Stomach (tissue), 9 donors: ENCODE measurements around the gene S100A3. TPM values are rescaled to one million over a fixed set of nuclear protein-coding genes. Genes with fewer than 3 reads are reported as not detected.
"Not testable (repeated sequence)": the region's sequence is repeated elsewhere in the genome, so short reads cannot be mapped to it uniquely, and the experiment has no call there.

Experiments used
- DNase-seq, 2 donors: peaks; one replicate each; pipeline versions ENCODE4 v3.0.0 to v3.0.0-alpha.2; 2013 to 2019
- H3K27ac ChIP-seq, 5 donors: fragments of 200-600 bp in 4 of 5; sonication (generic) in 4 of 5; one replicate each; pipeline ENCODE4 v1.5.1; 2013 to 2019; ENCODE audit warnings: mild to moderate bottlenecking in 1 of 5, moderate library complexity in 1 of 5
- H3K27me3 ChIP-seq, 3 donors: fragments of 200-600 bp; sonication (generic); one replicate each; pipeline ENCODE4 v1.5.1; 2017 to 2019; ENCODE audit warnings: mixed run types in 1 of 3
- H3K36me3 ChIP-seq, 4 donors: fragments of 200-600 bp; sonication (generic); 1 replicate in 3 of 4; 2 replicates in 1 of 4; pipeline ENCODE4 v1.5.1; 2016 to 2019
- H3K4me1 ChIP-seq, 4 donors: fragments of 200-600 bp; sonication (generic); one replicate each; pipeline ENCODE4 v1.5.1; 2016 to 2019
- H3K4me3 ChIP-seq, 4 donors: fragments of 200-600 bp; sonication (generic) in 3 of 4; one replicate each; pipeline ENCODE4 v1.5.1; 2016 to 2019; ENCODE audit warnings: mild to moderate bottlenecking in 1 of 4
- H3K9me3 ChIP-seq, 4 donors: fragments of 200-600 bp; sonication (generic); one replicate each; pipeline ENCODE4 v1.5.1; 2016 to 2019
- EP300 ChIP-seq: sonication (generic); formaldehyde crosslinking; IDR thresholded peaks from one replicate; pipeline ENCODE4 v1.6.1; 2017; ENCODE audit warnings: antibody characterized with exemption
- POLR2A ChIP-seq, 4 donors: fragments of 450-650 bp; IDR thresholded peaks; one replicate each; pipeline ENCODE4 v1.6.1; 2016; ENCODE audit warnings: antibody characterized with exemption in 4 of 4, control low read depth in 2 of 4, mild to moderate bottlenecking in 1 of 4, moderate library complexity in 1 of 4
- POLR2AphosphoS5 ChIP-seq, 3 donors: sonication (generic); formaldehyde crosslinking; IDR thresholded peaks; one replicate each; pipeline ENCODE4 v1.6.1; 2016; ENCODE audit warnings: antibody characterized with exemption in 3 of 3
- WGBS, 5 donors: extraction: QIAGEN DNeasy Blood & Tissue Kit in 3 of 5; methylation state at CpG; one replicate each; pipeline versions ENCODE4 v1.1.5 to v1.1.7; 2013 to 2018; 5-methylcytosine and 5-hydroxymethylcytosine counted together
- intact Hi-C: fragments of 100-400 bp; cut with DNase I; formaldehyde crosslinking; loops from one replicate; pipeline ENCODE4 v1.15.1; 2023; ENCODE audit warnings: low total_unique reads
- polyA plus RNA-seq, 3 donors: library from polyadenylated mRNA; stranded (reverse); fragments of 200-250 nt; gene quantifications; one replicate each; pipeline ENCODE4 v1.2.3, GENCODE V29; 2013
- total RNA-seq, 5 donors: library from RNA; depleted of rRNA; stranded (reverse); fragments of >200 nt; gene quantifications; one replicate each; pipeline versions ENCODE4 v1.1.0 to v1.2.3, GENCODE V29; 2014 to 2016
- TF ChIP-seq, protein P1 (sequence below), 7 experiments: fragments of 450-650 bp in 4 of 7; fragments of 200-600 bp in 3 of 7; sonication (generic) in 3 of 7; IDR thresholded peaks; one replicate each; pipeline ENCODE4 v1.5.1; 2016 to 2019; ENCODE audit warnings: antibody characterized with exemption in 7 of 7, control low read depth in 2 of 7, mild to moderate bottlenecking in 1 of 7
- donor health status: healthy with polysubstance abuse.
- donor health status: Bipolar disorder and iron deficiency.
- donor health status: healthy.

S100A3 gene
- total and polyA plus RNA-seq, 8 donors = 2.6 to 15.0 (median 5.4) TPM; not detected in 5

DNA sequence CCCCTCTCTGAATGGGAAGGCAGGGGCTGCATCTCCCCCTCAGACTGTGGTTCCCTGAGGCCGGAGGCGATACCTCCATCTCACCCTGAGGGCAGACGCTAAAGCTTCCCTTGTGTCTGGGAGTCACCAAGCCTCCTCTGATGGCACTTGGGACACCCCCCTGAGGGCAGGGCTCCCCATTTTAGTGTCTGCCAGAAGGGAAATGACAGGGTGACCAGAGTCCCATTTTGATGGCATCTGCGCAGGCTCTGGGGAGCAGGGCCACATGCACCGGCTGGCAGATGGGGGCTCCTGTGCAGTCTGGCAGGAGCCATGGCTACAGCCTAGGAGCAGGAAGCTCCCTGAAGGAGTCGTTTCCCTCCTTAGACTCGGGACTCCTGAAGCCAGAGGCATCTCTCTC, 14.9 kb upstream of the S100A3 start:
- DNase-seq = no peak
- Histone ChIP-seq H3K36me3 (no peaks in the 10 kb centered on the region), H3K27ac (peak overlapping the region in 1 of 5 donors; percentile 30), H3K4me1 (peaks cover 33 to 38% (median 38%) of the 10 kb centered on the region in 4 donors), H3K9me3 (no peaks in the 10 kb centered on the region), H3K4me3 (no peak overlapping the region), H3K27me3 (no peaks in the 10 kb centered on the region)
- no peak for TF ChIP-seq POLR2AphosphoS5 (IDR thresholded peaks at IDR 0.05)
- no peak for TF ChIP-seq POLR2A (IDR thresholded peaks at IDR 0.05)
- TF ChIP-seq, protein P1, sequence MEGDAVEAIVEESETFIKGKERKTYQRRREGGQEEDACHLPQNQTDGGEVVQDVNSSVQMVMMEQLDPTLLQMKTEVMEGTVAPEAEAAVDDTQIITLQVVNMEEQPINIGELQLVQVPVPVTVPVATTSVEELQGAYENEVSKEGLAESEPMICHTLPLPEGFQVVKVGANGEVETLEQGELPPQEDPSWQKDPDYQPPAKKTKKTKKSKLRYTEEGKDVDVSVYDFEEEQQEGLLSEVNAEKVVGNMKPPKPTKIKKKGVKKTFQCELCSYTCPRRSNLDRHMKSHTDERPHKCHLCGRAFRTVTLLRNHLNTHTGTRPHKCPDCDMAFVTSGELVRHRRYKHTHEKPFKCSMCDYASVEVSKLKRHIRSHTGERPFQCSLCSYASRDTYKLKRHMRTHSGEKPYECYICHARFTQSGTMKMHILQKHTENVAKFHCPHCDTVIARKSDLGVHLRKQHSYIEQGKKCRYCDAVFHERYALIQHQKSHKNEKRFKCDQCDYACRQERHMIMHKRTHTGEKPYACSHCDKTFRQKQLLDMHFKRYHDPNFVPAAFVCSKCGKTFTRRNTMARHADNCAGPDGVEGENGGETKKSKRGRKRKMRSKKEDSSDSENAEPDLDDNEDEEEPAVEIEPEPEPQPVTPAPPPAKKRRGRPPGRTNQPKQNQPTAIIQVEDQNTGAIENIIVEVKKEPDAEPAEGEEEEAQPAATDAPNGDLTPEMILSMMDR (IDR thresholded peaks at IDR 0.05) = no peak
- no peak for TF ChIP-seq EP300
- intact Hi-C loops = loop anchor here (5.0 kb wide), 1 partner anchor 47 kb away; no protein-coding TSS in a partner anchor
- 80 to 97% (median 89%) methylated on average over 6 to 7 of the region's 7 CpGs for WGBS, 5 donors

DNA sequence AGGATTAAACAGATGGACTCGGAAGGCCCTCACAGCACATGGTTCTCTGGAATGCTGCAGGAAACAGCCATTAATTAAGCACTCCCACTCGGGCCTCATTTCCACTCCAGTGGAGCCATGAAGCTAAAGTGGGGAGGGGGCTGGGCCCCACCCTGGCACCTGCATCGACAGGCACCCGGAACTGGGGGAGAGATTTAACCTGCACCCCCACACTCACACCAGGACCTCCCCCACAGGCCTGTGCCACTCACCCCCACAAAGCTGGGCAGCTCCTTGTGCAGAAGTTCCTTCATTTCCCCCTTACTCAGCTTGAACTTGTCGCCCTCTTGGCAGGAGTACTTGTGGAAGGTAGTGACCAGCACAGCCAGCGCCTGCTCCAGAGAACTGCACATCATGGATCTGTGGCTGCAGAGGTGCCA, 14.4 kb upstream of the S100A3 start:
- H3K27me3 ChIP-seq = no peaks in the 10 kb centered on the region
- intact Hi-C loops = loop anchor here (5.0 kb wide), 1 partner anchor 46 kb away; no protein-coding TSS in a partner anchor
- H3K9me3 ChIP-seq = no peaks in the 10 kb centered on the region
- 78 to 89% (median 86%) methylated on average over 4 to 6 of the region's 6 CpGs for WGBS, 5 donors
- no peak overlapping the region for H3K4me3 ChIP-seq
- H3K4me1 ChIP-seq = peaks cover 33% of the 10 kb centered on the region in 4 donors
- H3K36me3 ChIP-seq = no peaks in the 10 kb centered on the region
- DNase-seq = no peak
- no peak for TF ChIP-seq POLR2AphosphoS5 (IDR thresholded peaks at IDR 0.05)
- TF ChIP-seq POLR2A (IDR thresholded peaks at IDR 0.05) = no peak
- no peak for TF ChIP-seq EP300
- TF ChIP-seq, protein P1 (IDR thresholded peaks at IDR 0.05) = no peak
- H3K27ac ChIP-seq = no peak overlapping the region

DNA sequence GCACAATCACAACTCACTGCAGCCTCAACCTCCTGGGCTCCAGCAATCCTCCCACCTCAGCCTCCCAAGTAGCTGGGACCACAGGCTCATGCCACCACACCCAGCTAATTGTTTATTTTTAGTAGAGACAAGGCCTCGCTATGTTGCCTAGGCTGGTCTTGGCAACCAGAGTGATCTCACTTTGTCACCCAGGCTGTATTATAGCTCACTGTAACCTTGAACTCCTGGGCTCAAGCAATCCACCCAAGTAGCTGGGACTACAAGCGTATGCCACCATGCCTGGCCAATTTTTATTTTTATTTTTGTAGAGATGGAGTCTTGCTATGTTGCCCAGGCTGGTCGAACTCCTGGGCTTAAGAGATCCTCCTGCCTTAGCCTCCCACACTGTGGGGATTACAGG, 13.0 kb upstream of the S100A3 start:
- not testable (repeated sequence) for H3K4me3 ChIP-seq, H3K27me3 ChIP-seq, DNase-seq, H3K36me3 ChIP-seq, H3K27ac ChIP-seq, H3K9me3 ChIP-seq
- intact Hi-C loops = loop anchor here (5.0 kb wide), 1 partner anchor 45 kb away; no protein-coding TSS in a partner anchor
- 83 to 88% (median 86%) methylated on average over 3 of the region's 3 CpGs for WGBS, 5 donors
- peaks cover 18 to 19% (median 18%) of the 10 kb centered on the region in 4 donors for H3K4me1 ChIP-seq

DNA sequence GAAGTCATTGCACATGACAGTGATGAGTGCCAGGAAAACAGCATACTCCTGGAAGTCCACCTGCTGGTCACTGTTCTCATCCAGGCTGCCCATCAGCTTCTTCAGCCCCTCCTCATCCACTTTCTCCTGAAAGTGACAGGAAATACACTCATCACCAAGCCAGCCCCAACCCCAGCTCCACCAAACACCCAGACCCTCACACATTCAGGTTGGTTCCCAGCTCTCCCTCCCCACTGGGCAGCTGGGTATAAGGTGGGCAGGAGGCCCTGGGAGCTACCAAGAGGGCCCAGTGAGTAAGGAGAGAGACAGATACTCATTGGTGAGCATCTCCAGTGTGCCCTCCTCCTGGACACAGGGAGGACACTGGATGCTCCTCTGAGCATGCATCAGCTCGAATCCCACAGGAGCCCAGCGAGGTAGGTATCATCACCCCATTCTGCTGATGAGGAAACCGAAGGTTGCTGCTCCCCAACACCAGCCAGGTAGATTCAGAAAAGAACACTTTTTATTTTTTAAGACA, 12.5 kb upstream of the S100A3 start:
- no peaks in the 10 kb centered on the region for H3K36me3 ChIP-seq
- H3K9me3 ChIP-seq = no peaks in the 10 kb centered on the region
- peaks cover 13 to 14% (median 13%) of the 10 kb centered on the region in 4 donors for H3K4me1 ChIP-seq
- no peak overlapping the region for H3K4me3 ChIP-seq
- TF ChIP-seq POLR2AphosphoS5 (IDR thresholded peaks at IDR 0.05) (no peak), POLR2A (IDR thresholded peaks at IDR 0.05) (no peak), EP300 (no peak)
- TF ChIP-seq, protein P1 (IDR thresholded peaks at IDR 0.05) = no peak
- 95 to 100% (median 97%) methylated on average over 3 of the region's 3 CpGs for WGBS, 5 donors
- no peak overlapping the region for H3K27ac ChIP-seq
- intact Hi-C loops = loop anchor here (5.0 kb wide), 1 partner anchor 44 kb away; no protein-coding TSS in a partner anchor
- DNase-seq = no peak
- H3K27me3 ChIP-seq = no peaks in the 10 kb centered on the region
